Uterus (tissue), 2 donors: Measurements from ENCODE around the gene RPGRIP1L.

Source experiments
- POLR2A ChIP-seq, 2 donors: fragments of 450-650 bp; IDR thresholded peaks; one replicate each; pipeline ENCODE4 v1.6.1; 2016; ENCODE audit warnings: antibody characterized with exemption in 2 of 2, mild to moderate bottlenecking in 1 of 2, moderate library complexity in 1 of 2
- TF ChIP-seq, protein P1 (sequence below), 4 experiments: fragments of 200-600 bp in 2 of 4; fragments of 450-650 bp in 2 of 4; sonication (generic) in 2 of 4; IDR thresholded peaks; one replicate each; pipeline ENCODE4 v1.5.1; 2016 to 2019; ENCODE audit warnings: antibody characterized with exemption in 4 of 4, mild to moderate bottlenecking in 2 of 4, moderate library complexity in 1 of 4

DNA sequence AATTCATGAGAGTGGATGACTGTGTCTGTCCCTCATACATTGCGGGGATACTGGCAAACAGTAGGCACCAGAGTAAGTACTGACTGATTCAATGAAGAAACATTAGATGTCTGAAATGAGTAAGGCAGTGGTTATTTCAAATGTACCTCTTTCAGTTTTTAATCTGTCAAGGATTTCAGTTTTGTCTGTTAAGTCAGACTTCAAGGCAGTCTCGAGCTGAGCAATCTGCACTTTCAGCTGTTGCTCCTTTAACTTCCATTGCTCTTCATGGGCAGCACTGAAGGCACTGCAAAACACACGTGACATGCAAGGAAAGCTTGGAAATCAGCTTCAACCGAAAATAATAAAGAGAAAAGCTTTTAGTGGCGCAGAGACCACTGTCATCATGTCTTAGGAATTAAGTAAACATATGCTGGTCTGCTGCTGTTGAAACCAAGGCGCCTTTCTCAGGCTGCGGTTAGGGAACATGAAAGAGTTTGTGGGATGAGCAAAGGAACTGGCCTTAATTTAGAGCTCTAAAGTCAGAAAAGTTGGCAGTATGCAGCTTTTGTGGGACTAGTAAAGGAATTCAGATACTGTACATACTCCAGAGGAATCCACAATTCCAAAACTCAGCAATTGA lies 38.8 kb downstream of the RPGRIP1L start:
- TF ChIP-seq, protein P1, sequence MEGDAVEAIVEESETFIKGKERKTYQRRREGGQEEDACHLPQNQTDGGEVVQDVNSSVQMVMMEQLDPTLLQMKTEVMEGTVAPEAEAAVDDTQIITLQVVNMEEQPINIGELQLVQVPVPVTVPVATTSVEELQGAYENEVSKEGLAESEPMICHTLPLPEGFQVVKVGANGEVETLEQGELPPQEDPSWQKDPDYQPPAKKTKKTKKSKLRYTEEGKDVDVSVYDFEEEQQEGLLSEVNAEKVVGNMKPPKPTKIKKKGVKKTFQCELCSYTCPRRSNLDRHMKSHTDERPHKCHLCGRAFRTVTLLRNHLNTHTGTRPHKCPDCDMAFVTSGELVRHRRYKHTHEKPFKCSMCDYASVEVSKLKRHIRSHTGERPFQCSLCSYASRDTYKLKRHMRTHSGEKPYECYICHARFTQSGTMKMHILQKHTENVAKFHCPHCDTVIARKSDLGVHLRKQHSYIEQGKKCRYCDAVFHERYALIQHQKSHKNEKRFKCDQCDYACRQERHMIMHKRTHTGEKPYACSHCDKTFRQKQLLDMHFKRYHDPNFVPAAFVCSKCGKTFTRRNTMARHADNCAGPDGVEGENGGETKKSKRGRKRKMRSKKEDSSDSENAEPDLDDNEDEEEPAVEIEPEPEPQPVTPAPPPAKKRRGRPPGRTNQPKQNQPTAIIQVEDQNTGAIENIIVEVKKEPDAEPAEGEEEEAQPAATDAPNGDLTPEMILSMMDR (IDR thresholded peaks at IDR 0.05): no peak
- TF ChIP-seq POLR2A (IDR thresholded peaks at IDR 0.05): no peak
